ENCODE data around the gene CDH11.

The CDH11 gene

DNA sequence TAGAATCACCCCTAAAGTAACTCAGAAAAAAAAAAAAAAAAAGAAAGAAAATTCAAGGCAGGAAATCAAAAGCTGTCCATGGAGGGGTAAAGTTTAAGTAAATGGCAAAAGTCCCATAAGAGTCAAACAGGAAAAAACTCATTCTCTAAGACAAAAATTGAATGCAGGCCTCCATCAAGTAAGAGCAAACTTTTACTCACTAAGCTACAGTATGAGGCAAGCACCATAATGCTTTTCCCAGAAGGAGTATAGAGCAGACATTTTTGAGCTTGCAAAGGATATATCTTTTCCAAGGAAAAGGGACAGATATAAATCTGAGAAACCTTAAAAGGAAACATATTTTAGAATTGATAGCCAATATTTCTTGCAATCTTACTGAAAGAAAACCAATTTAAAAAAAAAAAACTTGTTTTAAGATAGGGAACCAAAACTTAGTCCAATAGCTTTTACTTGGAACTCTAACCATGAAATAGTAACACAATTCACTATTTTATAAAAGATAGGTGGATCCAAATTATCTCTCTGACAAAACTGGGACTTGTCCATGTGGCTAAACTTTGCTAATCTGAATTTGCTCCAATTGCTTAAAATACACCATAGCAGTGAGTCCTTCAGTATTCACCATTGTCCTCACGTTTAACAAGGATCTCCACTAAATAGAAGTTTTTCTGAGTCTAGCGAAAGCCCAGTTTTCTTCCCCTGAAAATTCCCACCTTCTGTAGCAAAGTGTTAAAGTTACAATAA lies 99.8 kb downstream of the CDH11 start:
- DNase-seq, result no peak

GRCh38 chr16:65016754-65017153 lies 105.1 kb downstream of the CDH11 start:
- DNase-seq, result no peak

DNA sequence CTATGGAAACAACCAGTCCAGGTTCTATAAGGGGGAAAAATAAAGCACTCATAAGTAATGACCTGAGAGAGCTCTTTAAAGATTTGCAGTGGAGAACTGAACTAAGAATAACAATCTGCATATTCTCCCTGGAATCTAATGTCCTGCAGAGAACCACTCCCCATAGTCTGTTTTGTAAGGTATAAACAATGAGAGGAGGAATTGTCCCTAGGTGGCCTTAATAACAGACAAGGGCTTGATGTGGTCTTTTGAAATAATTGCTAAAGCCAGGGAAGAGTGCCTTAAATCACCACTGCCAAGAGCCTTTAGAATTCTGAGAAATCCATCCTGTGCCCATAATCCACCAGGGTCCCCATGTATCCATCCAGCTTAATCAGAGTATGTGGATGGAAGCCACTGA lies 106.3 kb downstream of the CDH11 start:
- DNase-seq, result no peak

GRCh38 chr16:65012357-65012756 lies 109.5 kb downstream of the CDH11 start:
- DNase-seq, result no peak

- DNase-seq, result no peak
These were observed 111.7 kb downstream of the CDH11 start for GRCh38 chr16:65010125-65010524.

DNA sequence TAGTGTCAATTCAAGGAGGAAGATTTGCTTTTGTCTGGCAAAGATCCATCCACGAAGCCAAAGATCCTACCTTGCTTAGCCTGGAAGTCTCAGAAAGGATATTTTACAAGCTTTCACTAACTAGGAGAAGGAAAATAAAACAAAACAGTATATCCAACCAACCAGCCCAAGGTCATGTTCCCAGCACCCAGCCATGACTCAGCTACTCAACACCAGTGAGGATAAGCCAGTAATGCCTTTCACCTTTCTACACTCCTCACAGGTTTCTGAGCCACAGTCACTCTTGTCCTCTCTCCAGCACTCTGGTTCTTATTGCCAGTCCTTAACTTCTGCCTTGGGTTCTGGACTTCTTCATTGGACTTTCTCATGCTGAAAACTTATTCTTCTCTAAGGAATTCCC lies 116.2 kb downstream of the CDH11 start:
- DNase-seq, result no peak

GRCh38 chr16:65004570-65004969 lies 117.3 kb downstream of the CDH11 start:
- no peak for DNase-seq

GRCh38 chr16:65003621-65004020 lies 118.2 kb downstream of the CDH11 start:
- no peak for DNase-seq

- no peak for DNase-seq
These were observed 119.6 kb downstream of the CDH11 start for GRCh38 chr16:65002265-65002664.

GRCh38 chr16:65000654-65001053 lies 121.2 kb downstream of the CDH11 start:
- DNase-seq, result no peak

DNA sequence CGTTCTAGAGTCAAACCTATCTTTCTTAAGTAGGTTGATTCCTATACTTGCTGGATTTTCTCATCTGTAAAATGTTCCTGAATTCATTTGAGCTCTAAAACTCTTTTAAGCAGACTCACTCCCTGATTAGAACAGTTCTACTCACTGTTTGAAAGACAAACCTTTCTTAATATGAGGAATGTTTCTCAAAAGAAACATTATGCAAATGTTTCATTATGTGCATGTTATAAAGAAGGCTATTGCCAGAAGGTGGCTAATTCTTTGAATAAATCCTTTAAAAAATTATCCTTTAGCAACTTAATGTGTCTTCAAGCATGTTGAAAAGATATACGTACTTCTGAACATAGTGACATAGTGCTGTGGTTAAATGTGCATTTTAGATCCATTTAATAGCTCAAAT lies 124.1 kb downstream of the CDH11 start:
- DNase-seq, result no peak

DNA sequence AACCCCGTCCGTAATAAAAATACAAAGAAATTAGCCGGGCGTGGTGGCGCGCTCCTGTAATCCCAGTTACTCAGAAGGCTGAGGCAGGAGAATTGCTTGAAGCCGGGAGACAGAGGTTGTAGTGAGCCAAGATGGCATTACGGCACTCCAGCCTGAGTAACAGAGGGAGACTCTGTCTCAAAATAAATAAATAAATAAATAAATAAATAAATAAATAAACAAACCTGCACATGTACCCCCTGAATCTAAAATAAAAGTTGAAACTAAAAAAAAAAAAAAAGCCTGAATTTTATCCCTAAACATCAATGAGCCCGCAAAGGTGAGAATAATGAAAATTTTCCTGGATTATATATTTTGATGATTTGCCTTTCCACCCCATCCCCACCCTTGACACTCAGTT lies 124.7 kb downstream of the CDH11 start:
- DNase-seq, result no peak

DNA sequence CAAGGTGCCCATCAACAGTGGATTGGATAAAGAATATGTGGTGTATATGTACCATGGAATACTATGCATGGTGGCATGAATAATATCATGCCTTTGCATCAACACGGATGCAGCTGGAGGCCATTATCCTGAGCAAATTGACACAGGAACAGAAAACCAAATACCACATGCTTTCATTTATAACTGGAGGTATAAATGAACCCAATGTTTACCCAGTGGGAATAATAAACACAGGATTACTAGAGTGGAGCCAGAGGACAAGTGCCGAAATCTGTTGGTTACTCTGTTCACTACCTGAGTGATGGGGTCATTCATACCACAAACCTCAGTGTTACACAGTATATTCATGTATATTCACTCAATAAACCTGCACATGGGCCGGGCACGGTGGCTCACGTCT lies 125.2 kb downstream of the CDH11 start:
- DNase-seq, result no peak

DNA sequence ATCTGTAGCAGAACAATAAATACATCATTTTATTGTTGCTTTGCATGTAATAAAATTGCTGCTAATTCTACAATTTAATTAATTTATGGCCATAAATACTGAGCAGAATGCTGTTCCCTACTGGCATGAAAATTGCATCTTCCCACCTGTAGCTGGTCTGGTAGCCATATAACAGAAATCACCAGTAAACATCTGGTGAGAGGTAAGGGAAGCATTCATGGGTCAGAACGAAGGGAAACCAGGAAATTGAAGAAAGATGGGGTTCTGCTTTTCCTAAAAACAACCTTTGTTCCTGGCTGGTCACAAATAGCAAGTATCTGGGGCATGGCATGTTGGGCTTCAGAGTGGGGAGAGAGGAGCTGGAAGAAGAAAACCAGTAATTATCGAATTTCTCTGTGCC lies 128.4 kb downstream of the CDH11 start:
- DNase-seq, result no peak

GRCh38 chr16:64991001-64991400 lies 130.9 kb downstream of the CDH11 start:
- no peak for DNase-seq

DNA sequence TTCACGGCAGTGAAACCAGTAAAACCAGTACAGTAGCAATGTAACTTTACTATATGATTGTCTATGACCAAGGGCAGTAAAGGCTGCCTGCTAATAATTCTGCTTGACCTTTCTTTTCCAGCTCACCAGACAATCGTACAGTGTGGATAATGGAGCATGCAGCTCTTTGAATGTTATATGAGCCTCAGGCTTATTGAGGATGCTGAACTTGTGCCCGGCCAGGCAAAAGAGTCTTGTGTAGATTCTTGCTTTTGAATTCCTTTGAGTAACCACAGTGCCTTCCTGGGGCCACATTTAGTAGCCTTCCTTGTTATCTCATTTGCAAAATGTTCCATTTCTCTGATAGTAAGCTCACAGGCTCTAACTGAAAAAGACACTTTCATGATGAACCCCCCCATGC lies 131.8 kb downstream of the CDH11 start:
- DNase-seq, result no peak

DNA sequence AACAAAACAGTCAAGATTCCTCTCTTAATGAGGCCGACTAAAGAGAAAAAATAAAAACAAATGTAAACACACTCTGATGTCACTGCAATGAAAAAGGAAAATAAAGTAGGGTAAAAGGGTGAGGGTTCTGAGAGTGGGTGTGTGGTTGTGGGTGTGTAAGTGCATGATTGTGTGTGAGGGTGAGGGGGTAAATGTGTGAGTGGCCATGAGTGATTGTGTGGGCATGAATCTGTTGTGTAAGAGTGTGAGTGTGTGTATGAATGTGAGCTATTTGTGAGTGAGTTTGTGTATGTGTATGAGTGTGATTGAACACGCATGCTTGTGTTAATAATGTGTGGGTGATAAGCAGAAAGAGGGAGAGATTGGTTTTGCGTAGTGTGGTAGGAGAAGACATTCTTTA lies 132.8 kb downstream of the CDH11 start:
- DNase-seq, result no peak

DNA sequence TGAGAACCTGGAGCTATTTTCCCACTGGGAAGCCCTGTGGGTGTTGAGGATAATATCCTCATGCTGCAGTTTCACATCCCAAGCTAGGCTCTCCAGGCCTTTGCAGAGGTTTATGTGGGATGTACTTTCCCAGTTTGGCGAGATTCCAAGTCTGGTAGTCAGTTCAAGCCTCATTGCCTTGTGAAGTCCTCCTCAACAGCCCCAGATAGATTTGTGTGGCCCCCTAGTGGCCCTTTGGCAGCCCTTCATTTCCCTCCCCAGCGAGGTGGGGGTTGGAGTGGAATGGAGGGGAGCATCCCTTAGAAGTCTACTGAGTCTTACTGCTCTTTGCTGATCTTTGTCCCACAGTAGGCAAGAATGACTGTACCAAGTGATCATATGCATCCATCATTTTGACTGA lies 137.9 kb downstream of the CDH11 start:
- no peak for DNase-seq

- DNase-seq, result no peak
These were observed 138.6 kb downstream of the CDH11 start for GRCh38 chr16:64983231-64983630.

DNA sequence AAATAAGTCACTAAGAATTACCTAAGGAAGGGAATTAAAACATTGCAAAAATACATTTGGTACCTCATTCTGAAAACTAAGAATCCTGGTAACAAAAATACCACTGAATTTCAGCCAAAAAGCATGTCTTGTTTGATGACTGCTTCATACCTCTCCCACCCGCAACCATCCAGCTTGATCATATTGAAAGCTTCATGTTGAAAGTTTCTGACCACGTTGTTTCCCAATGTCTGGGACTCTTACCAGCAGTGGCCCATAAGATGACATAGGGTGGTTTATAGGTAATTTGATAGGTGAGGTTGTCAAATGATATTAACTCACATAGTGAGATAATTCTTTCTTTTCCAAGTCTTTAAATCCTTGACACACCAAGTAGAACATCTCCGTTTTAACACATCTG lies 139.3 kb downstream of the CDH11 start:
- no peak for DNase-seq

- DNase-seq, result no peak
These were observed 140.1 kb downstream of the CDH11 start for GRCh38 chr16:64981568-64982281.

GRCh38 chr16:64977206-64977920 lies 144.5 kb downstream of the CDH11 start:
- no peak for DNase-seq

DNA sequence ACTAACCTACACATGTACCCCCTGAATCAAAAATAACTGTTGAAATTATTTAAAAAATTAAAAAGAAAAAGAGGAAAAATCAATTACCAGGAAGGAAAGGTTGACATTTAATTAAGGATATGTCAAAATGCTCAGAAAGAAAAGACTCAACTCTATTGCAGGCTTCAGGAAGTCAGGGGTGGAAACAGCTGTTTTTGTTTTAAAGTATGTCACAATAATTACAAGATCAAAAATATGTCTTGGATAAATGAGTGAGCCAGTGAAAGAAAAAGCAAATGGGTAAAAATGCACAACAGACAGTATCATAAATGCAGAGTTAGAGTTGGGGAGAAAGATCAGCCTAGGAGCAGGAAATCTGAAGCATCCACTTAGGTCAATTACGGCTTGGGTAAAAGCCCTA lies 146.0 kb downstream of the CDH11 start:
- DNase-seq, result no peak

GRCh38 chr16:64974381-64974780 lies 147.5 kb downstream of the CDH11 start:
- no peak for DNase-seq

All from stimulated activated CD4-positive, alpha-beta T cell treated with anti-CD3 and anti-CD28 coated beads, Interleukin-4, amount 100 ng/mL, for 24 hours (primary cell).